Activated T-helper 2 cell treated with anti-CD3 and anti-CD28 coated beads, Interferon-gamma antibody, Interleukin-2, Interleukin-4, amounts not matched to agents 10 μg/mL and 5 μg/mL and 100 μg/mL, durations not matched to agents 14 hours and 24 hours and 36 hours (primary cell): ENCODE measurements around the gene MAP4. TPM values are rescaled to one million over a fixed set of nuclear protein-coding genes. Genes with fewer than 3 reads are reported as not detected.
A peak's percentile ranks its signal among the peaks of the same experiment; 100 is the strongest.
"Not testable (repeated sequence)": the region's sequence is repeated elsewhere in the genome, so short reads cannot be mapped to it uniquely, and the experiment has no call there.

Experiments
- DNase-seq: peaks from one replicate; pipeline ENCODE4 v3.0.0; 2021; ENCODE audit warnings: low spot score
- H3K27ac Mint-ChIP-seq: one replicate; pipeline ENCODE4 v1.8.0; 2021; ENCODE audit warnings: mixed read lengths
- H3K27me3 Mint-ChIP-seq: one replicate; pipeline ENCODE4 v1.8.0; 2021; ENCODE audit warnings: low read depth, mixed read lengths
- H3K36me3 Mint-ChIP-seq: one replicate; pipeline ENCODE4 v1.8.0; 2021; ENCODE audit warnings: low read depth, mixed read lengths
- H3K4me1 Mint-ChIP-seq: one replicate; pipeline ENCODE4 v1.8.0; 2021; ENCODE audit warnings: low read depth, mixed read lengths
- H3K4me3 Mint-ChIP-seq: one replicate; pipeline ENCODE4 v1.8.0; 2021; ENCODE audit warnings: low read depth, mild to moderate bottlenecking, moderate library complexity, mixed read lengths
- H3K9me3 Mint-ChIP-seq: one replicate; pipeline ENCODE4 v1.8.0; 2021; ENCODE audit warnings: mixed read lengths
- intact Hi-C: fragments of 100-400 bp; cut with micrococcal nuclease; formaldehyde crosslinking; loops from one replicate; pipeline ENCODE4 v1.15.1; 2023
- total RNA-seq: library from RNA; stranded (reverse); gene quantifications from 2 replicates; pipeline ENCODE4 v1.2.3, GENCODE V29; 2022

Gene MAP4
- 144 and 155 TPM in 2 replicates for total RNA-seq

- Mint-ChIP-seq H3K4me3 (no peak within 1 kb of the TSS), H3K9me3 (no peaks in the 10 kb centered on the region), H3K36me3 (no peaks in the 10 kb centered on the region), H3K27ac (no peak within 1 kb of the TSS), H3K27me3 (no peaks in the 10 kb centered on the region), H3K4me1 (peaks cover 29% of the 10 kb centered on the region)
- DNase-seq, result no peak
- intact Hi-C loops, result no loop called here
These were observed at the start of gene MAP4 for GRCh38 chr3:48016301-48016973. Gene MAP4, minus strand, starts transcription at chr3:48016416. Its CDS starts 17,556 bp downstream, at chr3:47998860.

GRCh38 chr3:48065035-48065434 lies 48.8 kb upstream of the MAP4 start:
- no peak for DNase-seq
- intact Hi-C loops, result no loop called here
- no peak overlapping the region for H3K27ac Mint-ChIP-seq
- peaks cover 18% of the 10 kb centered on the region for H3K4me1 Mint-ChIP-seq
- H3K36me3 Mint-ChIP-seq, result peaks cover 12% of the 10 kb centered on the region
- H3K9me3 Mint-ChIP-seq, result peaks cover 4% of the 10 kb centered on the region
- no peak overlapping the region for H3K4me3 Mint-ChIP-seq
- H3K27me3 Mint-ChIP-seq, result no peaks in the 10 kb centered on the region

- Mint-ChIP-seq H3K27me3 (no peaks in the 10 kb centered on the region), H3K27ac (no peak overlapping the region), H3K4me1 (peaks cover 20% of the 10 kb centered on the region), H3K36me3 (peaks cover 14% of the 10 kb centered on the region), H3K4me3 (no peak overlapping the region), H3K9me3 (peaks cover 7% of the 10 kb centered on the region)
- DNase-seq, result no peak
- intact Hi-C loops, result no loop called here
These were observed 48.1 kb upstream of the MAP4 start for GRCh38 chr3:48064292-48064829.

GRCh38 chr3:48061586-48061985 lies 45.4 kb upstream of the MAP4 start:
- H3K9me3 Mint-ChIP-seq, H3K27ac Mint-ChIP-seq, H3K4me3 Mint-ChIP-seq, intact Hi-C loops, DNase-seq, H3K27me3 Mint-ChIP-seq: not testable (repeated sequence)
- Mint-ChIP-seq H3K36me3 (peaks cover 18% of the 10 kb centered on the region), H3K4me1 (peaks cover 23% of the 10 kb centered on the region)

GRCh38 chr3:48058091-48058490 lies 41.9 kb upstream of the MAP4 start:
- H3K9me3 Mint-ChIP-seq, result peaks cover 7% of the 10 kb centered on the region
- no peak overlapping the region for H3K4me3 Mint-ChIP-seq
- no peak overlapping the region for H3K27ac Mint-ChIP-seq

GRCh38 chr3:48057521-48057920 lies 41.3 kb upstream of the MAP4 start:
- intact Hi-C loops, result no loop called here
- H3K4me1 Mint-ChIP-seq, result peaks cover 15% of the 10 kb centered on the region
- DNase-seq, result no peak

More at GRCh38 chr3:48058091-48058490, 41.9 kb upstream of the MAP4 start:
- H3K36me3 Mint-ChIP-seq, result peaks cover 20% of the 10 kb centered on the region
- DNase-seq, result no peak
- intact Hi-C loops, result no loop called here
- H3K27me3 Mint-ChIP-seq, result no peaks in the 10 kb centered on the region
- H3K4me1 Mint-ChIP-seq, result peaks cover 9% of the 10 kb centered on the region

GRCh38 chr3:48047841-48048464 lies 31.7 kb upstream of the MAP4 start:
- Mint-ChIP-seq H3K4me1 (peaks cover 19% of the 10 kb centered on the region), H3K27me3 (no peaks in the 10 kb centered on the region), H3K4me3 (no peak overlapping the region), H3K36me3 (peaks cover 24% of the 10 kb centered on the region), H3K9me3 (no peaks in the 10 kb centered on the region), H3K27ac (no peak overlapping the region)
- DNase-seq, result no peak
- intact Hi-C loops, result no loop called here

More at GRCh38 chr3:48057521-48057920, 41.3 kb upstream of the MAP4 start:
- Mint-ChIP-seq H3K27me3 (no peaks in the 10 kb centered on the region), H3K27ac (no peak overlapping the region), H3K4me3 (no peak overlapping the region), H3K9me3 (peaks cover 7% of the 10 kb centered on the region), H3K36me3 (peaks cover 20% of the 10 kb centered on the region)

GRCh38 chr3:48042071-48042760 lies 26.0 kb upstream of the MAP4 start:
- H3K4me1 Mint-ChIP-seq, result peaks cover 16% of the 10 kb centered on the region
- no peak overlapping the region for H3K27ac Mint-ChIP-seq
- peaks cover 3% of the 10 kb centered on the region for H3K36me3 Mint-ChIP-seq
- H3K4me3 Mint-ChIP-seq, result no peak overlapping the region
- no peak for DNase-seq
- H3K9me3 Mint-ChIP-seq, result no peaks in the 10 kb centered on the region
- no peaks in the 10 kb centered on the region for H3K27me3 Mint-ChIP-seq
- intact Hi-C loops, result no loop called here

GRCh38 chr3:48039487-48040190 lies 23.4 kb upstream of the MAP4 start:
- H3K9me3 Mint-ChIP-seq, result no peaks in the 10 kb centered on the region
- no peak overlapping the region for H3K27ac Mint-ChIP-seq
- H3K27me3 Mint-ChIP-seq, result no peaks in the 10 kb centered on the region
- H3K4me1 Mint-ChIP-seq, result peaks cover 21% of the 10 kb centered on the region
- no peak for DNase-seq
- H3K36me3 Mint-ChIP-seq, result peaks cover 3% of the 10 kb centered on the region
- intact Hi-C loops, result no loop called here
- no peak overlapping the region for H3K4me3 Mint-ChIP-seq

GRCh38 chr3:48038971-48039481 lies 22.8 kb upstream of the MAP4 start:
- intact Hi-C loops, result no loop called here
- H3K27ac Mint-ChIP-seq, result no peak overlapping the region
- peaks cover 25% of the 10 kb centered on the region for H3K4me1 Mint-ChIP-seq
- DNase-seq, result no peak
- H3K4me3 Mint-ChIP-seq, result no peak overlapping the region
- H3K36me3 Mint-ChIP-seq, result peaks cover 3% of the 10 kb centered on the region
- no peaks in the 10 kb centered on the region for H3K9me3 Mint-ChIP-seq
- no peaks in the 10 kb centered on the region for H3K27me3 Mint-ChIP-seq

GRCh38 chr3:48034000-48034516 lies 17.8 kb upstream of the MAP4 start:
- no peaks in the 10 kb centered on the region for H3K9me3 Mint-ChIP-seq
- peak overlapping the region; percentile 10 for H3K27ac Mint-ChIP-seq

GRCh38 chr3:48030188-48030587 lies 14.0 kb upstream of the MAP4 start:
- H3K4me3 Mint-ChIP-seq, result no peak overlapping the region
- H3K27ac Mint-ChIP-seq, result no peak overlapping the region
- no peaks in the 10 kb centered on the region for H3K27me3 Mint-ChIP-seq
- intact Hi-C loops, result no loop called here
- no peak for DNase-seq
- H3K36me3 Mint-ChIP-seq, result no peaks in the 10 kb centered on the region
- H3K4me1 Mint-ChIP-seq, result peaks cover 18% of the 10 kb centered on the region
- H3K9me3 Mint-ChIP-seq, result no peaks in the 10 kb centered on the region

More at GRCh38 chr3:48034000-48034516, 17.8 kb upstream of the MAP4 start:
- H3K36me3 Mint-ChIP-seq, result peaks cover 3% of the 10 kb centered on the region
- H3K4me1 Mint-ChIP-seq, result peaks cover 25% of the 10 kb centered on the region
- H3K4me3 Mint-ChIP-seq, result no peak overlapping the region
- intact Hi-C loops, result no loop called here
- no peak for DNase-seq
- no peaks in the 10 kb centered on the region for H3K27me3 Mint-ChIP-seq
